GM21825 (cell line): ENCODE measurements around the gene ATP1B1.

ENCODE experiments used
- ATAC-seq: cut with Tn5 transposase; IDR thresholded peaks from one replicate; pipeline ENCODE4 v1.9.1; 2021; ENCODE audit warnings: mild to moderate bottlenecking, moderate library complexity; ENCODE audit not compliant: unreplicated experiment

Gene ATP1B1

DNA sequence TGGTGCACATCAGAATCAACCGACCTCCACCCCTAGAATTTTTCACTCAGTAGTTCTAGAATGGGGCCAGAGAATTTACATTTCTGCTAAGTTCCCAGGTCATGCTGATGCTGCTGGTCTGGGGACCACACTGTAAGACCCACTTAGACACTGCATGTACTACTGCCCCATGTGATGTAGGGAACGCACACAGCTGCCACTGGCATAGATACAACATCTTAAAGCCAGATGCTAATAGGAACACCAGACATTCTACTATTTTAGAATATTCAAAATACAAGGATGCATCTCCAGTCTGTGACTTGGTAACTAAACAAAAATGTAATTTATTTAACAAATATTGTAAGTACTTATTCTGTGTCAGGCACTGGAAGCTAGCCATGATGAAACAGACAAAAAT, 14.1 kb upstream of the ATP1B1 start:
- no peak for ATAC-seq

DNA sequence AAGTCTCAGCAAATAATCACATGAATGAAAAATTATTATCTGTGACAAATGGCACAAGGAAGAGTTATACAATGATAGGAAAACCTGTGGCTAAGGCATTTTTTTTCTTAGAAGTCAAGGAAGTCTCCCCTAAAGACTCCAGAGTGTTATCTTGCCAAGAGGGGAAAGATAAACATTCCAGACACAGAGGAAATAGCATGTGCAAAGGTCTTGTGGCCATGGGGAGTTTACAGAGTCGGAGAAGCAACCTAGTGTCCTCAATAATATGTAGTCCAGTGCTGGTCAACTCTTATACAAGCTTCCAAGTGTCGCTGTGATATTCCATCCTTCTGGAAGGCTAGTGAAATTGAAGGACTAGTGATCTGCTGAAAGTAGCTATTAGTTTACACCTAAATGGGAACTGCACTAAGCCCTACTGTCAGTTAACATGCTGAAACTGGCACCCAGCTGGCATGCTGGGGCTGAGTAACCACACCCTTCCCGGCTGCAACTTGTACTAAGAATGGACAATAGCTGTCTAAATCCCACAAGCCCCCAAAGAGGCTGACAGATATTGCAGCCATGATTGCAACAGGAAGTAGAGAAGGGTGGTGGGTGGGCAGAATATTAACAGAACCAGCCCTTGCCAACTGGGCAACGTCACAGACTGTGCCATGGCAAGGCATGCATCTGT, 11.5 kb upstream of the ATP1B1 start:
- ATAC-seq, result no peak

DNA sequence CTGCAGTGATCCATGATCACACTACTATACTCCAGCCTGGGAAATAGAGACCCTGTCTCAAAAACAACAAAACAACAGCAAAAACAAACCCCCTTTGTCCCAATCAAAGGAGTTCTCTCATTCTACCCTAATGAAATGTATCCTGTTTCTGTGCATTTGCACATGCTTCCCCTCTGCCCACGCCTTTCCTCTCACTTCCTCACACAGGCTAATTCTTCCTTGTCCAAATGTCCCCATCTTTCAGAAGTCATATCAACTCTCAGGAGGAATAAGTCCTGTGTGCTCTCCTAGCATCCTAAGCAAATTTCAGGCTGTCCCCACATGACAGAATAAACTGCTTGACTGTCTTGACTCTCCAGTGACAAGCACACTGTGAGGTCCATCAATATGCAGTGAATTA, 8.1 kb upstream of the ATP1B1 start:
- no peak for ATAC-seq

DNA sequence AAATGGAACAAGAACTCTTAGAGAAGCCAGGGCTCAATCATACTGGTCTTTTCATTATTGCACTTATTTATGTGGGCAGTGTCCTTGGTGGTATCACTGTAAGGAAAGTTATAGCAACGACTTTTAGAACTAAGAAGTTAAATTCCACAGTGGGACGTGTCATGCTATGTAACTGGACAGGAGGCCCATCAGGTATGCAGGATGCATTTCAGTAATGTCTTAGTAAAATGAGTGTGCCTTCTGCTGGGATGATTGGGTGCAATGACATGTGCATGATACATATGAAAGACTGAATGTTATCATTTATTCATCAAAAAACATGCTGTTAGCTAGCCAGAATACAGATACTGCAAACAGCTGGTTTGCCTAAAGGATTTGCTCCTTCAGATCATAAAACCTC, 6.9 kb upstream of the ATP1B1 start:
- ATAC-seq, result no peak

DNA sequence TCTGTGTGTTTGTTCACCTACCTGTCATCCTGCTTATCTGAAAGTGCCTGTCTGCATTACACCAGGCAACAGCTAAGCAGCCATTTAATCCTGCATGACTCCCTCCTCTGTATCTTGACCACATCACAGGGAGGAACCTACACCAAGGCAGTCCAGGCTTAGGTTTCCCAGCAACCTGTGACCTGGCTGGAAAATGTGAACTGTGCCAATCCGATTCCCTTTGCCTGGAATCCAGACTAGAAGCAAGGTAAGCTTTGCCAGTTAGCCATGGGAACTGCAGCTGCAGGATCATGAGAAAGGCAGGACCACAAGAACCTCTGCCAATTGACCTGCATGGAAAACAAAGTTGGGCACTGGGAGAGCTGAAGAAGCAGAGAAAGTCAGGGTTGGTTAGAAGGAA, 6.3 kb upstream of the ATP1B1 start:
- no peak for ATAC-seq

DNA sequence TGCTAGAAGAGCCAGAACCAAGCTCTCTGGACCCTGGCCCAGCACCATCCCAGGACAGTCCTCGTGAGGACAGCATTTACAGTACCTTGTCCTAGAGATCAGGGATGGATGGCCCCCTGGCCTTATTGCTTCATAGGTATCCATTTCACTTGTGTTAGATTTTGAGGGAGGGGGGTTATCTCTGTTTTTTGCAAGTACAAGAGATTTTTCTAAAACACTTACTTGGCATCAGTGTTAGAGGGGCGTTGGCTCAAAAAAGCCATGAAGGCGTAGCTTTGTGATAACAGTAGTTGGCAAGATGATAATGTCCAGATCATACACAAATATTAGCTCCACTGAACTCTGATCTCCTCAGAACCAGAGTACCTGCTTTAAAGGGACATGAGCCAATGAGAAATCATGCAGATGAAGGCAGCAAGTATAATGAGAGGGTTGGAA, 5.8 kb upstream of the ATP1B1 start:
- no peak for ATAC-seq

DNA sequence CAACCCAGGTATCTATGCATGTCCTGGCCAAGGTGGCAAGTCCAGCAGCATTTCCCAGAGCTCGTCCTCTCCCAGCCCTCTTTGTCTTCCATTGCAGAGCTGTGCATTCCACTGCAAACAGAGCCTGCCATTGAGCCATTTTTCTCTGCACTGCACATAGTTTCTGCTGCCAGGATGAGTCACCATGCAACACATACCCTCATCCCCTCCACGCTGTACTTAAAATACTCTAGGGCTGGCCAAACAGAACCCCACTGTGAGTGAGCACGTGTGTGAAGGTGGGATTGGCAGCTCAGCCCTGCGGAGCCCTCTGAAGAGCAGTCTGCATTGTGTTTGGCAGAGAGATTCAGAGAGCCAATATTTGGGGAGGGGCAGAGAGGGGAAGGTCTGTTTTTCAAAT, 3.9 kb upstream of the ATP1B1 start:
- no peak for ATAC-seq

DNA sequence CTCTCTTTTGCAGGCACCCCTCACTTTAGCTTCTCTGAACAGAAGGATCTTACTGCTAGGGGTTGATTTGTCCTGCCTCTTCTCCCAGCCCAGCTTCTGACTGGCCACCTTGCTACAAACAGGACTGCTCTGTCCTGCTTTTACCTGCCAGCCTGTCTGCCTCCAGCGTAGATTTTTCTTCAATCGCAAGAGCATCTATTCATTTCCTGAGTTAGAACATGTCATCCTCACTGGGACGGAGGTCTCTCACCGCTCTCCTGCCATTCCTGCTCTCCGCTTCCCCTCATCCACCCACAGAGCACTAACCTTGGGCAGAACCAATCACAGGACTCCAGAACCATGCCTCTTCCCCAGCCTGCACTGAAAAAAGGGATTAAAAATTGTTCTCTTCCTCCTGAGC, 3.5 kb upstream of the ATP1B1 start:
- no peak for ATAC-seq

DNA sequence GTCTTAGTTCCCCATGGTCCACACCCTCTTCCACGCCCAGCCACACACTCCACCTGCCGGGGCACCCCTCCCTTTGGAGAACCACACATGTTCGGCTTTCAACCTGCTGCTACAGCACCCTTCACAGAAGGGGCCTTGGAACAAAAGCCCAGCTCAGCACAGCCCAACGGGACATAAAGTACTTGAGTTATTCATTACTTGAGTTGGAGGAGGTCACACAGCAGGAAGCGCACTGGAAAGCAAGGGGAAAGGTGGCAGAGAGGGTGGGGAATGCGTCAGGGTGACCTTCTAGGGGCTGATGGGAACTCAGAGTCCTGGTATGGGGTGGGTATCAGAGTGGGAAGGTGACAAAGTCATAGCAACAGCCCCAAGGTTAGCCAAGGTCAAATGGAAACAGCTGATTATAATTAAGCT, 3.0 kb upstream of the ATP1B1 start:
- no peak for ATAC-seq

DNA sequence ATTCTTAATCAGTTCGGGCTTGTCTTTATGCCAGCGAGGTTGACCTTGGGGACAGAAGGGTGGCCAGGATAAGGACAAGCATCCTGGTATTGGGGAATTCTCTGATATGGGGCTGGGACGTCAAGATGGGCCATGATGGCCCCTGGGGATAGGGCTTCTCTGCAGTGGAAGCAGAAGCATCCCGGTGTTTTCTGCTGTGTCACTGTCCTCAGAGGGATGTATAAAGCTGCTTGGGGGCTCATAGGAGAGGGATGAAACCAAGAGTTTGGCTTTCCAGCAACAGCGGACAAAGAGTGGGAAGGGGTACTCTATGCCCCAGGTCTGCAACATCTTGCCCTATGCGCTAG, 1.4 kb upstream of the ATP1B1 start:
- ATAC-seq, result no peak

DNA sequence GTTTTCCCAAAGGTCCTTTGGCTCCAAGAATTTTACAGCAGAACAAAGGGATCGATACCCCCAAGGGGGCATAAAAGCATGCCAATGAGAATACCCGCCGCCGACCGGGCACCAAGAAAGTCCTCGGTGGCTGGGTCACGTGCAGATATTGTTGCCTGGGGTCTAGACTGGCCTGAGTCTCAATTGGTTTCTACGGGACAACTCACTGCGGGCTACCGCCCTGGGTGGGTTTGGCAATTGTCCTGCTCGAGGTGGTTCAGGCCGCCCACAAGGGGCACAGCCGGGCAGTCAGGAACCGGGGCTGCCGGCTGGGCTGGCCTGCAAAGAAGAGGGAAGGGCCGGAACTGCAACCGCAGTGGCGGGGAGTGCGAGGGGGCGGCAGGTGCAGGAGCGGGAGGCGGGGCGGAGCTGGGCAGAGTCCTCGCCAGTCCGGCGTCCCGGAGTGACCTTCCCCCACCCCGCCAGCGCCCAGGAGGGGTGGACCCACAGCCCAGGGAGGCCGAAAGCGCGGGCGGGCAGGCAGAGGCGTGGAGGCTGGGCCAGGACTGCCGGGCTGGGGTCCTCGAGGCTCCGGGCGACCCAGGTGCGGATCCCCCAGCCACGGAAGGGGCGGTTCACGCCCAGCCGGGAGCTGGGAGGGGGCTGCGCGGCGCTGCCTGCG, 926 bp upstream of the ATP1B1 start:
- ATAC-seq, result peak; percentile 35

DNA sequence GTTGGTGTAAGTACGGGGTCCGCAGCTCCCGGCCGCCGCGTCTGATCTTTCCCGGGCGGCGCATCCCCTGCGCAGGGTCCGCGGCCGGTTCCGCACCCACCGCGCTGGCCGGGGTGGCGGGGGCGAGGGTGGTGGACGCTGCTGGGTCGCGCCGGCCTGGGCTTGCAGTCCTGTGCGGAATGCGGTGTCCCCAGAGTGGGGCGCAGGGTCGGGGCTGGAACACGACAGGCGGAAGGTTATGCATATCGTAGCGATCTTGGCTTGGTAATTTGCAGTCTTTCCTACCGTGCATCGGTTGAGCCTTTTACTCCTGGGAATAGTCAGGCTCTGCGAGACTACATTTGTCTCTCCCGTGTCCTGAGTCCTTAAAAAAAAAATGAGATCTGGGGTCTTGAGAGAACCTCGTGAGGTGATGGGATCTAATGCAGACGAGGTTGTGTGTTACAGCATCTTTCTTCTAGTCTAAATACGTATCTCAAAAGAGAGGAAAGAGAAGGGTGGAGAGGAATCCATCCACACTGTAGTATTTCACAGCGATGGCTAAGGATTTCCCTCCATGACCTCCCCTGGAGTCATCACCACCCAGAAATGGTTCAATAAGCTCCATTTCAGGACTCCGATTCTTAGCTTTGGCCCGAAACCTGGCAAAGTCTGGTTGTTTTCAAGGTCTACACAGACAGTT, 572 bp downstream of the ATP1B1 start:
- ATAC-seq, result no peak

DNA sequence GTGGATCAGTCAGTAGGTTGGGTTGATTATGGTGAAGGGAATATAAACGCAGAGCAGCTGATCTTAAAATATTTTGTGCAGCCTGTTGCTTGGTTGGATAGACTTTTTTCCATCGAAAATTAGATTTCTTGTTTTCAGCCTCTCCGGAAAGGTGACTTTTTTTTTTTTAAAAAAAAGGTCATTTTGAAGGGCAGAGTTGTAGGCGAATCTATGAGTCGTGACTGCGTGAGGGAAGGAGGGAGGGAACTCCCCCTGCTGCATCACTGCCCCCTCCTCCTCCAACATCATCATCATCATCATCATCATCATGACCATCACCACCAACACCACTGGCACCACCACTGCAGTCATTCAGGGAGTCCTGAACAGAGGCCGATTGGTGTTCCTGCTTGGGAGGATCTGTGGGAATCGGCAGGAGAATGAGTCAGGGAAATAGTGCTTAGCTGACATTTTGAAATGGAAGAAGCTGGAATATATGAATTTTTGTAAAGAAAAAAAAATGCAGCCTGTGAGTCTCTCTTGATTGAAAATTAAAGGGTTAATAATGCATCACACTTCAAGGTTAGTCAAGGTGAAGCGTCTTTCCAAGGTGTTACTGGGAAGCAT, 1.2 kb downstream of the ATP1B1 start:
- ATAC-seq, result no peak

DNA sequence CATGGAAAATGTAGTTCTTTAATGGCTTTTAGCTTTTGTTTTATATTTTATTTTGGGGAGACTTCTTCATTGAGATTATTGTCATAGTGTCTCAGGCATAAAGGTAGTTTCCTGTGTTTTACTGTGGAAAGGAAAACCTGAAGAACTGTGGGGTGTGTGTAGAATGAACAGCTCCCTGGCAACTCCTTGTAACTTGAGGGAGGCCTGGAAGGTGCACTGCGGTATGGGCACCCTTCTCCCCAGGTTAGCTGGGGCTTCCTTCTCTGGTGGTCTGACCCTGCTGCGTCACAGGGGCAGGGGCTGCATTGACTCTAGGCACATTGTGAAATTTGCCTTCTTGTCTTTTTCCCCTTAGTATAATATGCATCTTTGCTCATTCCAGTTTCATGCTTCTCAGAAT, 1.7 kb downstream of the ATP1B1 start:
- no peak for ATAC-seq

DNA sequence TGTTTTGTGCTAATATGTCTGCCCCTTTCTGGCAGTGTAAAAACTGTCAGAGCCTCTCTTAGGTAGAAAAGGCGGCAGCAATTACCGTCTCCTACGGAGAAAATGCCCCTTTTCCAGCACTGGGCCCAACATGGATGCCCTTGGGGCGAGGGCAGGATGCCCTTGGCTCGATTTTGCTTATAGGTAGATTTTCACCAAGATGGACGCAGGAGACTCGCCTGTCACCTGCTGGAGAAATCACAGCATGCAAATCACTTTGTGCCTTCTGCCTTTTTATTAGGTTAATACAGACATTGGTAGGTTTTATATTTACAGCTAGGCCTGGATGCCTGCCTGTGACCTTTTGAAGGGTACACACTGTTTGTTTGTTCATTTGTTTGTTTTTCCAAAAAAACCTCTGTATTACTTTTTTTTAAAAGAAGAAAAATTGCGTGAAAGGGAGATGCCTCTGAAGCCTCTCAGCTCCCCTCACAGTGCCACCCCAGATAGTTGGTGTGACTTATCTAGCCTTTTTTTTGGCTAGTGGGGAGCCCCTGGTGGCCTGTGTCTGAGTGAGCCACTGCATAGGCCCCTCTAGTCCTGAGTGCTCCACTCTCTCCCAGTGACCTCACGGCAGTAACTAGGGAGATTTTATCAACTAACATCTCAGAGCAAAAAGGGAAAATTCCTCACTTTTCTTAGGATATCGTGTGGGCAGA, 2.5 kb downstream of the ATP1B1 start:
- no peak for ATAC-seq

DNA sequence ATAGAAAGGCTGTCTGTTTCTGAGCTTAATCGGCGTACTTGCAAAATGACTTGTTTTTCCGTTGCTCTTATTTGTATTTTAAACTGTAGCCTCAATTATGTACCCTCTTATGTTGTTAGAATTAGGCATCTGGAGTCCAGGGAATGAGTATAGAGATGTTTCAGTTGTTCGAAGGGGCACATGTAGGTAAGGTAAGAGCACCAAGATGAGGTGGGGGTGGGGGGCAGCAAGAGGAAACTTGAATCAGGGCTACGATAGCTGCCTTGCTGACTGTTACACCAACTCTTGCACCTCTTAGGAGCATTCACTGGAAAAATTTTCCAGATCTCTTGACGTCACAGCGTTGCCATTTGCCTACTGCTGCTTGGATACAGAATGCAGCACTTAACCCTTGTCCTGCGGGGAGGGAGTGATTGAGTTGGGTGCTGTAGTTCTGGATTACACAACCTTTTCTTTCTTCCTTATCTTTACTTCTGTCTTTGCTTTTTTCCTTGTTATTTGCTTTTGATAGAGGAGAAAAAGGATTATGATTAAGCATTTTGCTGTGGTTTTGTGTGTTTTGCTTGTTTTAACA, 3.2 kb downstream of the ATP1B1 start:
- ATAC-seq, result no peak

DNA sequence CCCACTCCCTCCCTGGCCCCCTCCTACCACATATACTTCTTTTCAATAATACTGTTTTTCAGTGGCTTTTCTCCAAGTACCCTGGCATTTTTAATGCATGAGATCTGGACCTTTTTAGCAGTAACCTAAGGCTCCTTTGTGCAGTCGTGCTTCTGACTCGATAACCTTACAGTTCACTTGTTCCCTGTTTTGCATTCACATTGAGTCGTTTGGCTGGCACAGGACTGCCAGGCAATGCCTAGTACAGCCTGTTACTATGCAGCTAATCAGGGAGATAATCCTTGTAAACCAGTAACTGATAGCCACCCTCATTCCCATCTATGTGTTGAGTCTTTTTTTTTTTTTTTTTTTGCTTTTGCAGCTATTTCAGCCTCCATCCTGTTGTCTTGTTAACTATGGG, 3.7 kb downstream of the ATP1B1 start:
- ATAC-seq, result no peak

DNA sequence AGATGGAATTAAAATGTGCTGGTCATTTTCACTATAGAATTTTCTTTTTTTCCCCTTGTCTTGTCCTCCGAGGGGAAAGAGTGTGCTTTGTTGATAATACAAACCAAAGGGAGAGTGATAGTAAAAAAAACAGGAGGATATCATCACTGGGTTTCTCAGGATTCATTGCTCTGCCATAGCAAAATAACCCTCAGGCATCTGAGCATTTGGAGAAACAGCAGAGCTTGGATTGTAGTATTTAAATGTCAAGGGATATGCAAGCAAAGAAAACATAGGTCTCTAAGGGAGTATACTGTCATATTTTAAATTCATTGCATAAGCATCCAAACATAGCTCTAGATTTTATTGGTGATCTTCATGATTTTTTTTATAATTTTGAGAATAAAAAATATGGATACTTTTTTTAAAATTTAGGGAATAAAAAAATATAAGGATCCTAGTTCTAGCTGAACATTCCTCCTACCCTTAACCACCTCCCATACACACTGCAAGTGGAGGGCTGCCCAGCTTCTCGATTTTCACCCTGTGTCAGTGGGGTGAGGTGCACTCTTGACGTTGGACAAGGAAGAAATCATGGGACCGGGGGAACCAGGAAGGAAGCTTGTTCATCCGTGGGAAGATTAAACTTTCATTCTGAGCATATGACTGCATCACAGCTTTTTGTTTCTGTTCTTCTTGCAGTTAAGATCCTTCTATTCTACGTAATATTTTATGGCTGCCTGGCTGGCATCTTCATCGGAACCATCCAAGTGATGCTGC, 4.4 kb downstream of the ATP1B1 start:
- ATAC-seq, result no peak

DNA sequence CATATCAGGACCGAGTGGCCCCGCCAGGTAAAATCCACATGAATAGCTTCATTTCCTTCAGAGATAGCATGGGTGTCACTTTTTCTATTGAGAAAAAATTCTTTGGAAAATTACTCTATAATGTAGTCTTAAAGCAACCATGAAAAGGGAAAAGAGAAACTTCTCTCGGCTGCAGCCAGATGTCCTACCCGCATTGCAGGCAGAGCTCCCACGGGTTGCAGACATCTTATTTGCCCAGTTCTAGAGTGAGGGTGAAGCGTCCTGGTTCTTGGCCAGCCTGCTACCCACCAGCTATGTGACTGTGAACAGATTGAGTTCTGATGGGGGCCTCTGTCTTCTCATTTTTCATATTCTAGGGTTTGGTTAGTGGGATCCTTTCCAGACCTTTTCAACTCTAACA, 5.0 kb downstream of the ATP1B1 start:
- ATAC-seq, result no peak

DNA sequence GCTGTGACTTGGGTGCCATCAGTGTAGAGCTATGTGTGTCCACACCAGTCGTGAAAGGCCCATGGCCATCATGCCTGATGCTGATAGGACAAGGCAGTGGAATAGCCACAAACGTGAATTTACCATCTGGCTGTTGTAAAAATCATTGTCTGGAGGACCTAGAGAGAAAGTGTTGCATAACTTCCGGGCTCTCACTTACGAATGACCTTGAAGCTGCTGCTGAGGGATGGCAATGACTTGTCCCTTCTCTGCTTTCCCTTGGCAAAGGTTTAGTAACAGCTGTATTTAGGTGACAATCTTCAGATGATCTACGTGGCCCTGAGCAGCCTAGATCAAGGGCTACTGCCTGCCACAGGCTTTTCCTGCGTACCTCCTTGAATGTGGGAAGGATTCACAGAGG, 5.8 kb downstream of the ATP1B1 start:
- no peak for ATAC-seq
